H1 (cell line): ENCODE data around the gene CELA2A. TPM values are rescaled to one million over a fixed set of nuclear protein-coding genes. Genes with fewer than 3 reads are reported as not detected.

ENCODE experiments used
- CTCF ChIA-PET: fragments of 300-600 bp; sonication (Branson Sonifier 250); formaldehyde crosslinking; loops from one replicate; lab custom pipeline; 2021; ENCODE audit not compliant: partially characterized antibody; lab: Charles Lee
- POLR2A ChIA-PET: fragments of 300-600 bp; sonication (Branson Sonifier 250); formaldehyde crosslinking; loops from one replicate; lab custom pipeline; 2021; ENCODE audit warnings: inconsistent platforms; ENCODE audit not compliant: partially characterized antibody; lab: Charles Lee
- DNase-seq, 2 experiments: peaks; one replicate each; pipeline versions ENCODE4 v3.0.0 to v3.0.0-alpha.2; 2010 to 2022; ENCODE audit warnings: low spot score in 2 of 2, low read depth in 1 of 2, mixed read lengths in 1 of 2
- FAIRE-seq: peaks from 2 replicates; lab custom pipeline; 2011; peaks lifted over from hg19 to GRCh38; lab: Jason Lieb, UNC
- H2AFZ ChIP-seq: 2 replicates; pipeline ENCODE4 v1.8.1; 2012; ENCODE audit warnings: low read length, inconsistent platforms
- H2AK5ac ChIP-seq: 2 replicates; pipeline ENCODE4 v1.6.1; 2013; ENCODE audit warnings: low read depth, low read length
- H2BK120ac ChIP-seq: replicated peaks from 2 replicates; pipeline ENCODE3; 2013; ENCODE audit warnings: low read depth, low read length, inconsistent platforms
- H2BK12ac ChIP-seq: 2 replicates; pipeline ENCODE4 v1.6.1; 2013; ENCODE audit warnings: low read depth, low read length
- H2BK15ac ChIP-seq: 2 replicates; pipeline ENCODE4 v1.6.1; 2013; ENCODE audit warnings: low read length
- H2BK20ac ChIP-seq: 2 replicates; pipeline ENCODE4 v1.6.1; 2013; ENCODE audit warnings: low read length
- H2BK5ac ChIP-seq: 2 replicates; pipeline ENCODE4 v1.6.1; 2013; ENCODE audit warnings: low read depth, low read length
- H3K14ac ChIP-seq: 2 replicates; pipeline ENCODE4 v1.6.1; 2013; ENCODE audit warnings: inconsistent platforms; ENCODE audit not compliant: insufficient read length
- H3K18ac ChIP-seq: 2 replicates; pipeline ENCODE4 v1.6.1; 2013; ENCODE audit warnings: low read length; ENCODE audit errors: extremely low read depth
- H3K23ac ChIP-seq: 2 replicates; pipeline ENCODE4 v1.6.1; 2013; ENCODE audit warnings: inconsistent platforms; ENCODE audit not compliant: insufficient read length
- H3K23me2 ChIP-seq: 2 replicates; pipeline ENCODE4 v1.6.1; 2013; ENCODE audit warnings: low read depth, low read length
- H3K27ac ChIP-seq: 2 replicates; pipeline ENCODE4 v1.6.1; 2011; ENCODE audit warnings: low read depth, low read length, inconsistent platforms
- H3K27me3 ChIP-seq, 4 experiments: replicated peaks in 1 of 4; 1 replicate in 1 of 4; 2 replicates in 3 of 4; pipeline versions ENCODE4 v1.6.1 to v1.8.1; 2011 to 2013; ENCODE audit warnings: low read length in 3 of 4, mild to moderate bottlenecking in 3 of 4, inconsistent platforms in 2 of 4, mixed read lengths in 2 of 4, moderate library complexity in 1 of 4; ENCODE audit not compliant: control insufficient read depth in 3 of 4, insufficient read depth in 3 of 4; ENCODE audit errors: extremely low read depth in 1 of 4
- H3K36me3 ChIP-seq, 4 experiments: 2 replicates each; pipeline versions ENCODE4 v1.6.1 to v1.8.1; 2011 to 2013; ENCODE audit warnings: mild to moderate bottlenecking in 4 of 4, low read length in 3 of 4, moderate library complexity in 2 of 4, control low read depth in 1 of 4, inconsistent platforms in 1 of 4; ENCODE audit not compliant: insufficient read depth in 4 of 4, control insufficient read depth in 2 of 4
- H3K4ac ChIP-seq: replicated peaks from 2 replicates; pipeline ENCODE3; 2013; ENCODE audit warnings: low read length, low read depth, mixed read lengths, inconsistent platforms; ENCODE audit not compliant: insufficient read length
- H3K4me1 ChIP-seq, 4 experiments: replicated peaks in 1 of 4; 1 replicate in 1 of 4; 2 replicates in 3 of 4; pipeline versions ENCODE4 v1.6.1 to v1.8.1; 2011 to 2013; ENCODE audit warnings: low read length in 3 of 4, inconsistent platforms in 2 of 4, mixed read lengths in 1 of 4; ENCODE audit not compliant: insufficient read depth in 4 of 4, control insufficient read depth in 3 of 4
- H3K4me2 ChIP-seq, 2 experiments: 2 replicates each; pipeline versions ENCODE4 v1.6.1 to v1.8.1; 2011 to 2013; ENCODE audit warnings: low read depth in 2 of 2, low read length in 2 of 2, control low read depth in 1 of 2, inconsistent platforms in 1 of 2, mild to moderate bottlenecking in 1 of 2; ENCODE audit not compliant: insufficient read depth in 1 of 2
- H3K4me3 ChIP-seq, 4 experiments: fragments of 200-600, 300-600 bp in 1 of 4; sonication (generic), shearing (Covaris generic), sonication (Bioruptor Twin) in 1 of 4; 2 replicates each; pipeline versions ENCODE4 v1.5.1 to v1.8.1; 2011 to 2016; ENCODE audit warnings: low read length in 4 of 4, low read depth in 3 of 4, control low read depth in 2 of 4, inconsistent platforms in 2 of 4, mild to moderate bottlenecking in 2 of 4, mixed read lengths in 1 of 4, moderate library complexity in 1 of 4; ENCODE audit not compliant: insufficient read depth in 2 of 4; ENCODE audit errors: extremely low read depth in 1 of 4
- H3K56ac ChIP-seq: replicated peaks from 2 replicates; pipeline ENCODE3; 2013; ENCODE audit warnings: low read depth, mild to moderate bottlenecking, mixed read lengths, low read length, inconsistent platforms; ENCODE audit not compliant: insufficient read length
- H3K79me1 ChIP-seq: 2 replicates; pipeline ENCODE4 v1.6.1; 2013; ENCODE audit warnings: low read depth, low read length, control low read depth
- H3K79me2 ChIP-seq, 2 experiments: 2 replicates each; pipeline versions ENCODE4 v1.6.1 to v1.8.1; 2012 to 2013; ENCODE audit warnings: low read length in 2 of 2, mild to moderate bottlenecking in 2 of 2, inconsistent platforms in 1 of 2; ENCODE audit not compliant: insufficient read depth in 2 of 2, control insufficient read depth in 1 of 2
- H3K9ac ChIP-seq, 4 experiments: replicated peaks in 1 of 4; 1 replicate in 1 of 4; 2 replicates in 3 of 4; pipeline versions ENCODE4 v1.6.1 to v1.8.1; 2011 to 2013; ENCODE audit warnings: low read depth in 3 of 4, low read length in 3 of 4, control low read depth in 2 of 4, mild to moderate bottlenecking in 2 of 4, moderate library complexity in 2 of 4, inconsistent platforms in 1 of 4; ENCODE audit errors: extremely low read depth in 1 of 4
- H3K9me3 ChIP-seq, 2 experiments: 2 replicates each; pipeline versions ENCODE4 v1.6.1 to v1.8.1; 2012 to 2013; ENCODE audit warnings: mild to moderate bottlenecking in 2 of 2, moderate library complexity in 2 of 2, control low read depth in 1 of 2, inconsistent platforms in 1 of 2, low read depth in 1 of 2, low read length in 1 of 2, mixed read lengths in 1 of 2; ENCODE audit not compliant: insufficient read depth in 2 of 2
- H4K20me1 ChIP-seq, 2 experiments: replicated peaks in 1 of 2; 2 replicates each; pipeline versions ENCODE3 to v1.8.1; 2011 to 2013; ENCODE audit warnings: inconsistent platforms in 2 of 2, low read length in 2 of 2, mild to moderate bottlenecking in 1 of 2; ENCODE audit not compliant: insufficient read depth in 2 of 2, control insufficient read depth in 1 of 2
- H4K5ac ChIP-seq: 2 replicates; pipeline ENCODE4 v1.6.1; 2013; ENCODE audit warnings: low read length, low read depth, mixed read lengths, inconsistent platforms; ENCODE audit not compliant: insufficient read length
- H4K8ac ChIP-seq: 2 replicates; pipeline ENCODE4 v1.8.0; 2013; ENCODE audit warnings: mild to moderate bottlenecking, moderate library complexity, low read length, inconsistent platforms; ENCODE audit not compliant: insufficient read depth; ENCODE audit errors: extremely low read depth
- H4K91ac ChIP-seq: replicated peaks from 2 replicates; pipeline ENCODE3; 2013; ENCODE audit warnings: low read length, mixed read lengths, inconsistent platforms; ENCODE audit not compliant: insufficient read length
- BCL11A ChIP-seq, 2 experiments: IDR thresholded peaks; one replicate each; pipeline ENCODE4 v1.6.1; 2011; ENCODE audit warnings: low read depth in 2 of 2, low read length in 2 of 2, mild to moderate bottlenecking in 2 of 2
- WGBS, 2 experiments: shearing (Covaris generic) in 1 of 2; methylation state at CpG; one replicate each; pipeline versions ENCODE4 v1.1.6 to v1.1.7; 2013 to 2015; ENCODE audit warnings: low lambda C conversion rate in 2 of 2, mixed read lengths in 2 of 2, inconsistent platforms in 1 of 2, low coverage in 1 of 2, missing lambda C conversion rate in 1 of 2; ENCODE audit not compliant: insufficient replicate concordance in 2 of 2, insufficient coverage in 1 of 2, insufficient read length in 1 of 2; ENCODE audit errors: extremely low coverage in 1 of 2, missing lambda C conversion rate in 1 of 2; 5-methylcytosine and 5-hydroxymethylcytosine counted together
- polyA plus RNA-seq, 7 experiments: library from polyadenylated mRNA; depleted of rRNA in 3 of 7; stranded (reverse) in 5 of 7; unstranded in 2 of 7; fragments of >200 nt in 5 of 7; fragments of 200-250 nt in 2 of 7; gene quantifications; 1 replicate in 5 of 7; 2 replicates in 1 of 7; 4 replicates in 1 of 7; pipeline versions ENCODE4 v1.2.1 to v1.2.3, GENCODE V29; 2011 to 2013; ENCODE audit warnings: missing spikeins in 2 of 7, mixed read lengths in 2 of 7
- total RNA-seq: library from RNA; stranded (reverse); fragmentation: NEBNext Ultra II Directional; extraction: Animal tissue kit (Norgen Biotek cat#: 25700); gene quantifications from 2 replicates; pipeline ENCODE4 v1.2.1, GENCODE V29; 2021

The CELA2A gene
- total and polyA plus RNA-seq, 2 of the 8 experiments (the other 6 are each of a cell fraction or from before 2014, with no cell fraction given): not detected

DNA sequence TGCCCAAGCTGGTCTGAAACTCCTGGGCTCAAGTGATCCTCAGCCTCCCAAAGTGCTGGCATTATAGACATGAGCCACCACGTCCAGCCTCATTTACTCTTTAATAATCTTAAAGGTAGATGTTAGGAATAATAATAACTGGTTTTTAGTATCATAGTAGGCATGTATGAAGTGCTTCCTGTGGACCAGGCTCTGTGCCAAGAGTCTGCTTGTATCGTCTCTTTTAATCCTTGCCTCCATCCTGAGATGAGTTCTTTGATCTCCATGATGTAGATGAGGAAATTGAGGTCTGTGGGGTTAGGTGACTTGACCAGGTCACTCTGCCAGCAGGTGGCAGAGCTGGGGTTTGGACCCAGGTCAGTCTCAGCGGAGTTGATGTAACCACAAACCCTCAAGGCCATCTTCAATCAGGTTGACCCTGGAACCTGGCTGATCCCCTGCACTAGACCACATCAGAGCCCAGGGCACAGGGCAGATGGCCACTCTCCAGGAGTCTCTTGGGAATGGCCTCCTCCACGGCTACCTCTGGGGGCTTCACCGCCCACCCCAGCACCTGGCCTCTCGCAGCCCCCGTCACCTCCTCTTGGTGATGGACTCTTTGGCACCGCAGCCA lies 35.6 kb upstream of the CELA2A start:
- H4K20me1 ChIP-seq: peaks cover 3 to 5% of the 10 kb centered on the region in 2 experiments
- DNase-seq: no peak
- ChIA-PET POLR2A (interaction anchor here (0.9 kb wide), 1 partner anchor 11 kb away, joined by 4 read pairs; the partner anchor contains the start of gene EFHD2), CTCF (interaction anchor here (0.7 to 16.9 kb wide), 5 partner anchors 10 to 97 kb away, joined by 3 to 170 read pairs (median 20); no protein-coding TSS in a partner anchor)
- H4K91ac ChIP-seq: no peak overlapping the region
- H3K56ac ChIP-seq: no peak overlapping the region
- FAIRE-seq: no peak
- H2BK12ac ChIP-seq: no peak overlapping the region
- H3K14ac ChIP-seq: no peak overlapping the region
- H3K4me2 ChIP-seq: no peak overlapping the region
- no peak overlapping the region for H2BK5ac ChIP-seq
- no peak overlapping the region for H2AK5ac ChIP-seq
- no peak overlapping the region for H2BK20ac ChIP-seq
- H3K9ac ChIP-seq: no peak overlapping the region; a peak in 1 of 7 replicates
- H3K4ac ChIP-seq: no peak overlapping the region
- H3K9me3 ChIP-seq: no peaks in the 10 kb centered on the region
- H3K27ac ChIP-seq: no peak overlapping the region
- no peak overlapping the region for H2BK15ac ChIP-seq
- H3K79me2 ChIP-seq: no peaks in the 10 kb centered on the region
- no peak overlapping the region for H2AFZ ChIP-seq
- no peak for TF ChIP-seq BCL11A (IDR thresholded peaks at IDR 0.05; ENCODE audit: low read depth in 2 of 2, low read length in 2 of 2)
- H3K4me1 ChIP-seq: peaks cover 0 to 4% (median 0%) of the 10 kb centered on the region in 4 experiments; a peak in 2 of 7 replicates
- H2BK120ac ChIP-seq: no peak overlapping the region
- H4K8ac ChIP-seq: no peak overlapping the region
- no peak overlapping the region for H3K18ac ChIP-seq
- no peak overlapping the region for H3K4me3 ChIP-seq
- no peaks in the 10 kb centered on the region for H3K27me3 ChIP-seq
- H3K79me1 ChIP-seq: no peaks in the 10 kb centered on the region
- WGBS, 2 experiments: 90% methylated on average over 7 of the region's 8 CpGs; no CpG with 5 or more reads in 1 of the 2 experiments
- H4K5ac ChIP-seq: no peak overlapping the region
- no peaks in the 10 kb centered on the region for H3K23me2 ChIP-seq
- H3K23ac ChIP-seq: no peak overlapping the region
- H3K36me3 ChIP-seq: no peaks in the 10 kb centered on the region; a peak in 1 of 8 replicates
